Liver (tissue), 3 donors: Measurements from ENCODE around the gene CORO2B.

Source experiments
- CTCF ChIP-seq: fragments of 150-350 bp; IDR thresholded peaks from 2 replicates; pipeline ENCODE4 v1.5.1; 2017; ENCODE audit warnings: improper control_type of control experiment, low read depth, low read length; ENCODE audit not compliant: missing input control
- RAD21 ChIP-seq, 2 donors: IDR thresholded peaks; 2 replicates each; pipeline ENCODE4 v1.6.1; 2016; ENCODE audit warnings: antibody characterized with exemption in 2 of 2, mild to moderate bottlenecking in 2 of 2
- SP1 ChIP-seq: IDR thresholded peaks from 2 replicates; pipeline ENCODE4 v1.6.1; 2018; ENCODE audit warnings: antibody characterized with exemption, mild to moderate bottlenecking
- TAF1 ChIP-seq: conservative IDR thresholded peaks from 2 replicates; pipeline ENCODE4 v1.6.1; 2016; ENCODE audit warnings: antibody characterized with exemption, mild to moderate bottlenecking
- YY1 ChIP-seq: IDR thresholded peaks from 2 replicates; pipeline ENCODE4 v1.6.1; 2016; ENCODE audit warnings: antibody characterized with exemption, mild to moderate bottlenecking
- donor health status: healthy.
- donor health status: healthy.

- TF ChIP-seq RAD21 (IDR thresholded peaks at IDR 0.05) (no peak), CTCF (no peak), SP1 (no peak), YY1 (no peak), TAF1 (no peak)
Measured at GRCh38 chr15:68775236-68775577, 196.4 kb downstream of the CORO2B start.
